Inferior parietal cortex (tissue), 1 donor: Measurements from ENCODE around the gene DLG1.
"Not testable (repeated sequence)": the region's sequence is repeated elsewhere in the genome, so short reads cannot be mapped to it uniquely, and the experiment has no call there.

Experiments
- DNase-seq: peaks from one replicate; pipeline ENCODE4 v3.0.0-alpha.2; 2016; ENCODE audit errors: extremely low spot score

The DLG1 gene

DNA sequence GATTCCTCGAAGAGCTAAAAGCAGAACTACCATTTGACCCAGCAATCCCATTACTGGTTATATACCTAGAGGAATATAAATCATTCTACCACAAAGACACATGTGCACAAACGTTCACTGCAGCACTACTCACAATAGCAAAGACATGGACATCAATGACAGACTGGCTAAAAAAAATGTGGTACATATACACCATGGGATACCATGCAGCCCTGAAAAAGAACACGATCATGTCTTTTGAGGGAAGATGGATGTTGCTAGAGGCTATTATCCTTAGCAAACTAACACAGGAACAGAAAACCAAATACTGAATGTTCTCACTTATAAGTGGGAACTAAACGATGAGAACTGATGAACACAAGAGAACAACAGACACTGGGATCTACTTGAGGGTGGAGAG is 86.7 kb downstream of the DLG1 start:
- DNase-seq = not testable (repeated sequence)

DNA sequence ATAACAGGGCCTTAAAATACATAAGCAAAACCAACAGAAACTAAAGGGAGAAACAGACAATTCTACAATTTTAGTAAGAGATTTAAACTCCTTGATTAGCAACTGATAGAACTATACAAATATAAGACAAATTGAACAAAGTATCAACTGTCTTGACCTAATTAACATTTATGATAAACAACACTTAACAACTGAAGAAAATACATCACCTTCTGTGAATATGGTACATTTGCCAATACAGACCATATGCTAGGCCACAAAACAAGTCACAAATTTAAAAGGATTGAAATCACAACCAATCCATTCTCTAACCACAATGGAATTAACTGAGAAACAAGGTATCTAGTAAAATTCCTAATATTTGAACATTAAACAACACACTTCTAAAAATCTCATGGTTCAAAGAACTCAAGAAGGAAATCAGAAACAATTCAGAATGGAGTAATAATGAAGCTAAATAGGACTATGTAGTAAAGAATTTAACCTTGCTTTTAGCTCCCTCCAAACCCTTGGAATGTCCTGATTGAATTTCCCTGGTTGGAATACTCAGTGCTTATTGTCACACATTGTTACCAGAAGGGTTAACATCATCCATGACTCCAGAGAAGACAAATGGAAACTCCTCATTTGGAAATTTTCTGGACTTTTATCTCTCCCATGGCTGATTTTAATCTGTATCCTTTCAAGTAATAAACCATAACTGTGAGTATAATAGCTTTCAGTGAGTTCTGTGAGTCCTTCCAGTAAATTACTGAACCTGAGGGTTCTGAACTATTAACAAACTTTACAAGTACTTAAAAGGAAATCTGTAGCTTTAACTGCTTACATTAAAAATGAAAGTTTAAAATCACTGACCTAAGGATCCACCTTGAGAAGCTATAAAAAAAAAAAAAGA is 88.8 kb downstream of the DLG1 start:
- DNase-seq = no peak

DNA sequence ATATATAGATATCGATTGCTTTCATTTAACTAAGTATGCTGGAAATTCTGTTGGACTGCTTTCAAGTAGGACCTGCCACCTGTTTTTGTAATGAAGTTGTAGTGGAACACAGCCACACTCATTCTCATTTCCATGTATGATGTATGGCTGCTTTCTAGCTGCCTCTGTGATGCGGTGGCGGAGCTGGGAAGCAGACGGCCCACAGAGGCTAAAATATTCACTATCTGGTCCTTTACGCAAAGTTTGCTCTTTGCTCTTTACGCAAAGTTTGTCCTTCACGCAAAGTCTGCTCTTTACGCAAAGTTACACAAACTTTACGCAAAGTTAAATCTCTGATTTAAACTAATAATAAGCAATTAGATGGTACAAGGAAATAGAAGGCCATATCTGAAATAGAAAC is 91.5 kb downstream of the DLG1 start:
- DNase-seq = no peak

- no peak for DNase-seq
These were observed 92.7 kb downstream of the DLG1 start for GRCh38 chr3:197205675-197206074.

DNA sequence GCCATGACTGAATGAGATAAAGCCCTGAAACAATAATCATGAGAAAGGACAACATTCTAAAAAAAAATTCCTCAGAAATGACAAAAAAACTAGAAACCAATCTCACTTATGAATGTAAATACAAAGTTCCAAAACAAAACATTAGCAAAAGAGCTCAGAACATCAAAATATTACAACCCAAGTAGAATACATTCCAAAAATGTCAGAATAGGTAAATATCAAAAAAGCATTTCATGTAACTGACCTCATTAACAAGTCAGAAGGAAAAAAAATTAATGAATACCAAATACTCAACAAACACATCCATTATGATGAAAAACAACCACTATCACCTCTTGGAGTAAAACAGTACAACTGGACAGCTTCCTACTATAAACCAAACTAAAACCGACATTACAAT is 93.1 kb downstream of the DLG1 start:
- no peak for DNase-seq

- no peak for DNase-seq
These were observed 93.7 kb downstream of the DLG1 start for GRCh38 chr3:197204736-197205135.

DNA sequence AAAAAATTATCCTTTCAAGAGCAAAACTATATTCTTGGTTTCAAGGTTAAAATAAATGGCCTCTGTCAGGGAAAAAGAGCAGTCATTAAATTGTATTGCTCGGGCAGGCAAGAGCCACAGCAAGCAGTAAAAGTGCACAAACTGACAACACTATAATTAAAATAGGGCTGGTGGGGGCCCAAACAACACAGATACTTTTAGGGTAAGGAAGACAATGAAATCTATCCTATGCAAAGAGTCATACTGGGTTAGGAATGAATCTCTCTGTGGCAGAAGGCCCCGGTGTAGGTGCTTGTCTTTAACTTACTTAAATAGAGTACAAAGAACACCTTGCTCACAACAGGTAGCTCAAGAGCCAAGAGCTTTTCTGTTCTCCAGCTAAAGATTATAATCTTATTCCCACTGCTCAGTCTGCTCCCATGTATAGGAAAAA is 94.7 kb downstream of the DLG1 start:
- DNase-seq = no peak

DNA sequence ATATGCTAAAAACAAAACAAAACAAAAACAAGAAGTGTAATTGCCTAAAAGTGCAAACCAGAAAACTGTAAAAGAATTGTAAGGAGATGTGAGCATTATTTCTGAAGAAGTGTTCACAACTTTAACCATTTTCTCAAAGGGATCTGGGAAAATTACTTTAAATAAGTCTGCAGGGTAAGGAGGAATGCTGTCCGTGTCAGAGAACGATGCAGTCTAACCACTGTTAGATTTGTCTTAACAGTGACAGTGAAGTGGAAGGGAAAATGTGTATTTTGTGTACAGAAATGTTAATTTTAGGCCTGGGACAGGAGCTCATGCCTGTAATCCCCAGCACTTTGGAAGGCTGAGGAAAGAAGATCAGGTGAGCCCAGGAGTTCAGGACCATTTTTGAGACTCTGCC is 95.7 kb downstream of the DLG1 start:
- no peak for DNase-seq

GRCh38 chr3:197201791-197202452 is 96.5 kb downstream of the DLG1 start:
- DNase-seq = no peak

- DNase-seq = not testable (repeated sequence)
These were observed 97.6 kb downstream of the DLG1 start for GRCh38 chr3:197200856-197201255.

- DNase-seq = no peak
These were observed 101.1 kb downstream of the DLG1 start for GRCh38 chr3:197197334-197197733.

- DNase-seq = no peak
These were observed 102.2 kb downstream of the DLG1 start for GRCh38 chr3:197196192-197196591.

- DNase-seq = no peak
These were observed 103.1 kb downstream of the DLG1 start for GRCh38 chr3:197195326-197195725.

DNA sequence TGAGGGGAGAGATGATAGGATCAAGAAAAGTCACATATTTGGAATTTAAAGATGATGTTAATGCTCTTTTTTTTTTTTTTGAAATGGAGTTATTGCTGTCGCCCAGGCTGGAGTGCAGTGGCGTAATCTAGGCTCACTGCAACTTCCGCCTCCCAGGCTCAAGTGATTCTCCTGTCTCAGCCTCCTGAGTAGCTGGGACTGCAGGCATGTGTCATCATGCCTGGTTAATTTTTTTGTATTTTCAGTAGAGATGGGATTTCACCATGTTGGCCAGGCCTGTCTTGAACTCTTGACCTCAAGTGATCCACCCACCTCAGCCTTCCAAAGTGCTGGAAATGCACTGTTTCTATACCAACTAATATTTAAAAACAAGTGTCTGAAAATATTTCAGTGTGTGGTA is 104.7 kb downstream of the DLG1 start:
- DNase-seq = not testable (repeated sequence)

DNA sequence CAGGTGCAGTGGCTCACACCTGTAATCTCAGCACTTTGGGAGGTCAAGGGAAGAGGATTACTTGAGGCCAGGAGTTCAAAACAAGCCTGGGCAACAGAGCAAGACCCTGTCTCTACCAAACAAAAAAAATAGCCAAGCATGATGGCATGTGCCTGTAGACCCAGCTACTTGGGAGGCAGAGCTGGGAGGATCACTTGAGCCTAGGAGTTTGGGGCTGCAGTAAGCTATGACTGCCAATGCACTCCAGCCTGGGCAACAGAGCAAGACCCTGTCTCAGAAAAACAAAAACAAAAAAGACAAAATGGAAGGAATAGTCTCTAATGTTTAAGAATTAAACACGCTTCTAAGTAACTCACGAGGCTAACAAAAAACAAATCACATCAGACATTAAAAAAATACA is 106.5 kb downstream of the DLG1 start:
- no peak for DNase-seq

DNA sequence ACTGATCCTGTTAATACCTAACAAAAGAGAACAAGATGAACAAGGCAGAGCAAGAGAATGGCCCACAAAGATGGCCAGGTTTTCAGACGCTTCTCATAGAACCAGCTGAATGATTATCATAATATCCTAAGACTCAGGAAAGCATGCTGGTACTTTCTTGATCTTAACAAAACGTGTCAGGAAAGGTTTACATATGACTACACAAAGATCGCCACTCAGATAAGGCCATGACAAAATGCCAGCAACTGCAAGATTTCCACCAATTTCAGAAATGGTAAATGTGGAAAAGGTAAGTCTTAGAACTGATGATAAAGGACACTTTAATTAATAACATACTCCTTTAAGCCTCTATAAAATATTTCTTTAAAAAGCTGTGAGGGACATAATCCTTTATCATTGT is 108.8 kb downstream of the DLG1 start:
- no peak for DNase-seq

GRCh38 chr3:197188963-197189362 is 109.4 kb downstream of the DLG1 start:
- no peak for DNase-seq

GRCh38 chr3:197186887-197187588 is 111.4 kb downstream of the DLG1 start:
- peak; percentile 92 for DNase-seq

- DNase-seq = peak; percentile 55
These were observed 114.8 kb downstream of the DLG1 start for GRCh38 chr3:197183582-197183981.

GRCh38 chr3:197181741-197182140 is 116.7 kb downstream of the DLG1 start:
- no peak for DNase-seq

DNA sequence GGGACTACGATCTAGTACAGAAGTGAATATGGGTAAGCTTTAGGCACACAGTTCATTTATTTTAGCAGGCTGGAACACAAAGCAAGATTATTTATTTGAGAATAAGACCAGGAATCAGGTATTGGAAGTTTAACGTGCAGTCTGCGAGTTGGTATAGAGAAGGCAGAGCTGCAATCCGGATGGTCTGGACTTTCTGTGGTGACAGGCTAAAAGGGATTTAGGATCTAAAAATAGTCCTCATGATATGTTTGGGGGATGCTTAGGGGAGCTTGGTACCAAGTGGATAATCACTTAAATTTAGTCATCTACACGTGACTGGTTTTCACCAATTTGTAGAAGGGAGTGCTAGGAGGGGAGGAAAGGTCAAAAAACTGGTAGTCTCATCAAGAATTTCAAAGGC is 119.4 kb downstream of the DLG1 start:
- DNase-seq = no peak

DNA sequence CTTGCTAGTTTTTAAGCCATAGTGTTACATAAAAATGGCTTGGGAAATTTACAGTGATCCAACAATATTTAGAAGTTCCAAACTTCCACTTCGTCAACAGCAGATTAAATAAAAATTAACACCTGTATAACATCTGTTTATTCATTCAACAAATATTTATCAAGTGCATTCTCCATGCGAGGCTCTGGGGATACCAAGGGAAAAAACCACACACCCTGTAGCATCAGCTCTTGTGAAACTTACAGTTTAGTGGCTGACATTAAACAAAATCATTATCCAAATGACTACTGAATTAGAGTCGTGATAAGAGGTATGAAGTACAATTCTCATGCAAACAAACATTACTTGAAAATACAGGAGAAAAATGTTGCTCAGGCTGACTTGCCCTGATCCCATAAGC is 122.9 kb downstream of the DLG1 start:
- no peak for DNase-seq

DNA sequence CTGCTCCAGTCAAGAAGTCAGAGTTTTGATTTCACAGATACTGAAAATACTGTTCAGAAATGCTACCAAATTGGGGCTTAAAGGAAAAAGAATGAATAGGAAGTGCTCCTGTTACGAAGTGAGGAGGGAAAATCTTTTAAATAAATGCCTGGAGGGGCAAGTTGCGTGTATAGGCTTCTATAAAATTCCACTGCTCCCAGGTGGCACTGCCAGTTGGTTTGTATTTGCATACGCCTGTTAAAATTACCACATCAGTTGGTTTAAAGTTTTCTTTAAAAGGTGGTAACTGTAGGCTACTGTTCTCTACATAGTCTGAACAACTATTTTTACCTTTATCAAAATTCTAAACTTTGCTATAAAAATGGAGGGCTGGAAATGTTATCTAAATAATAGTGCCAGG is 123.5 kb downstream of the DLG1 start:
- no peak for DNase-seq
